ENCODE results near the gene MRPS6. TPM values are rescaled to one million over a fixed set of nuclear protein-coding genes. Genes with fewer than 3 reads are reported as not detected.

The MRPS6 gene
- total and polyA plus RNA-seq, 2 of the 13 experiments (the other 11 are each of a cell fraction or from before 2014, with no cell fraction given): 14.2 to 26.9 TPM

DNA sequence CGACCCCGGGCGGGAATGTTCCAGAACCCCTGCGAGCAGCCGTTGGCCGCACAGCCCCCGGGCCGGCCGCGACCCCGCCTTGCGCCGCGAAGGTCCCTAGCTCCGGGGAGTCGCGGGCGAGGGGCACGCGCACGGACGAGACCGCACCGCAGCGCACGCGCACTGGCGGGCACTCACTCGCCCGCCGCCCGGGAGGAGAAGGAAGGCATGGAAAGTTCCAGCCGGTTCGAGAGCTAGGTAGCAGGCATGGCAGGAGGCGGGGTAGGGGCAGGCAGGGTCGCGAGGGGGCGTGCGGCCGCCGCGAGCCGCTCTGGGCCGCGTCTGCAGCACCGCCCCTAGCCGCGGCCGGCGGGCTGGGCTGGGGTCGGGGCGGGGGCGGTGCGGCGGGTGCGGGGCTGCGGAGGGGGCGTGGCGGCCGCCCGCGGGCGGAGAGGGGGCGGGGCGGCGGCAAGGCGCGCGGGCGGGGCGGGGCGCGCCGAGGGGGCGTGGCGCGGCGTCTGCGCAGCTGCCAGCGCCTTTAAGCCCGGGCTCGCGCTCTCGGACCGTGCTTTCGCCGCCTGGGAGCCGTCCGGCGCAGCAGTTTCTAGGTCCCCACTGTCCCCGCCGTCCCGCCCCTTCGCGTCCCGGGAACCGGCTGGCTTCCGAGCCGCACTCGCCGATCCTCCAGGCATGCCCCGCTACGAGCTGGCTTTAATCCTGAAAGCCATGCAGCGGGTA is at the start of gene MRPS6, which contains the start of gene SLC5A3 (continued):
- TF ChIP-seq KLF13 (CRISPR knock-in tag; IDR thresholded peaks at IDR 0.05): no peak
- TF ChIP-seq, protein P1, sequence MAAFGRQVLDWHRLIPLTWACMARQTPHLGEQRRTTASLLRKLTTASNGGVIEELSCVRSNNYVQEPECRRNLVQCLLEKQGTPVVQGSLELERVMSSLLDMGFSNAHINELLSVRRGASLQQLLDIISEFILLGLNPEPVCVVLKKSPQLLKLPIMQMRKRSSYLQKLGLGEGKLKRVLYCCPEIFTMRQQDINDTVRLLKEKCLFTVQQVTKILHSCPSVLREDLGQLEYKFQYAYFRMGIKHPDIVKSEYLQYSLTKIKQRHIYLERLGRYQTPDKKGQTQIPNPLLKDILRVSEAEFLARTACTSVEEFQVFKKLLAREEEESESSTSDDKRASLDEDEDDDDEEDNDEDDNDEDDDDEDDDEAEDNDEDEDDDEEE (CRISPR knock-in tag; IDR thresholded peaks at IDR 0.05): no peak
- TF ChIP-seq BRCA1 (CRISPR knock-in tag; IDR thresholded peaks at IDR 0.05): no peak
- TF ChIP-seq ZNF670 (CRISPR knock-in tag; IDR thresholded peaks at IDR 0.05; ENCODE audit: borderline replicate concordance): no peak
- no peak for TF ChIP-seq RAD51 (IDR thresholded peaks at IDR 0.05; ENCODE audit: borderline replicate concordance)
- TF ChIP-seq, protein P2, sequence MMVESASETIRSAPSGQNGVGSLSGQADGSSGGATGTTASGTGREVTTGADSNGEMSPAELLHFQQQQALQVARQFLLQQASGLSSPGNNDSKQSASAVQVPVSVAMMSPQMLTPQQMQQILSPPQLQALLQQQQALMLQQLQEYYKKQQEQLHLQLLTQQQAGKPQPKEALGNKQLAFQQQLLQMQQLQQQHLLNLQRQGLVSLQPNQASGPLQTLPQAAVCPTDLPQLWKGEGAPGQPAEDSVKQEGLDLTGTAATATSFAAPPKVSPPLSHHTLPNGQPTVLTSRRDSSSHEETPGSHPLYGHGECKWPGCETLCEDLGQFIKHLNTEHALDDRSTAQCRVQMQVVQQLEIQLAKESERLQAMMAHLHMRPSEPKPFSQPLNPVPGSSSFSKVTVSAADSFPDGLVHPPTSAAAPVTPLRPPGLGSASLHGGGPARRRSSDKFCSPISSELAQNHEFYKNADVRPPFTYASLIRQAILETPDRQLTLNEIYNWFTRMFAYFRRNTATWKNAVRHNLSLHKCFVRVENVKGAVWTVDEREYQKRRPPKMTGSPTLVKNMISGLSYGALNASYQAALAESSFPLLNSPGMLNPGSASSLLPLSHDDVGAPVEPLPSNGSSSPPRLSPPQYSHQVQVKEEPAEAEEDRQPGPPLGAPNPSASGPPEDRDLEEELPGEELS (CRISPR knock-in tag; IDR thresholded peaks at IDR 0.05): no peak
- no peak for TF ChIP-seq MAFK (conservative IDR thresholded peaks at IDR 0.05 in 1 of 2, IDR thresholded peaks at IDR 0.05 in 1 of 2; ENCODE audit: low read length in 2 of 2)
- TF ChIP-seq REL (CRISPR knock-in tag; conservative IDR thresholded peaks at IDR 0.05): no peak
- no peak for TF ChIP-seq ZNF749 (CRISPR knock-in tag; IDR thresholded peaks at IDR 0.05; ENCODE audit: borderline replicate concordance)
- no peak for TF ChIP-seq SRSF9 (IDR thresholded peaks at IDR 0.05; ENCODE audit: borderline replicate concordance, insufficient read depth, low read depth, low read length, poor library complexity, severe bottlenecking)
- no peak for TF ChIP-seq ZMYM2 (CRISPR knock-in tag; IDR thresholded peaks at IDR 0.05)
- TF ChIP-seq, protein P3, sequence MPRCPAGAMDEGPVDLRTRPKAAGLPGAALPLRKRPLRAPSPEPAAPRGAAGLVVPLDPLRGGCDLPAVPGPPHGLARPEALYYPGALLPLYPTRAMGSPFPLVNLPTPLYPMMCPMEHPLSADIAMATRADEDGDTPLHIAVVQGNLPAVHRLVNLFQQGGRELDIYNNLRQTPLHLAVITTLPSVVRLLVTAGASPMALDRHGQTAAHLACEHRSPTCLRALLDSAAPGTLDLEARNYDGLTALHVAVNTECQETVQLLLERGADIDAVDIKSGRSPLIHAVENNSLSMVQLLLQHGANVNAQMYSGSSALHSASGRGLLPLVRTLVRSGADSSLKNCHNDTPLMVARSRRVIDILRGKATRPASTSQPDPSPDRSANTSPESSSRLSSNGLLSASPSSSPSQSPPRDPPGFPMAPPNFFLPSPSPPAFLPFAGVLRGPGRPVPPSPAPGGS (CRISPR knock-in tag; IDR thresholded peaks at IDR 0.05): no peak
- TF ChIP-seq HDAC6 (IDR thresholded peaks at IDR 0.05; ENCODE audit: low read depth, low read length): no peak
- no peak for TF ChIP-seq PTBP1 (IDR thresholded peaks at IDR 0.05; ENCODE audit: low read depth, low read length, poor library complexity, severe bottlenecking)
- TF ChIP-seq TRIM24 (CRISPR knock-in tag; IDR thresholded peaks at IDR 0.05): no peak
- peak; percentile 94 for TF ChIP-seq POLR2AphosphoS5 (IDR thresholded peaks at IDR 0.05; ENCODE audit: low read depth, low read length)
- no peak for TF ChIP-seq ZBTB20 (CRISPR knock-in tag; IDR thresholded peaks at IDR 0.05; ENCODE audit: borderline replicate concordance, low read depth)
- TF ChIP-seq, protein P4, sequence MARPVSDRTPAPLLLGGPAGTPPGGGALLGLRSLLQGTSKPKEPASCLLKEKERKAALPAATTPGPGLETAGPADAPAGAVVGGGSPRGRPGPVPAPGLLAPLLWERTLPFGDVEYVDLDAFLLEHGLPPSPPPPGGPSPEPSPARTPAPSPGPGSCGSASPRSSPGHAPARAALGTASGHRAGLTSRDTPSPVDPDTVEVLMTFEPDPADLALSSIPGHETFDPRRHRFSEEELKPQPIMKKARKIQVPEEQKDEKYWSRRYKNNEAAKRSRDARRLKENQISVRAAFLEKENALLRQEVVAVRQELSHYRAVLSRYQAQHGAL (CRISPR knock-in tag; IDR thresholded peaks at IDR 0.05; ENCODE audit: not compliant biosample characterization): no peak
- TF ChIP-seq ZNF652 (CRISPR knock-in tag; IDR thresholded peaks at IDR 0.05; ENCODE audit: borderline replicate concordance, low read depth): no peak
- TF ChIP-seq NR2C2 (CRISPR knock-in tag; IDR thresholded peaks at IDR 0.05; ENCODE audit: borderline replicate concordance): no peak

Data from HepG2 (cell line).